Mesothelial cell of epicardium (in vitro differentiated cells): Measurements from ENCODE around the gene MDK. TPM values are rescaled to one million over a fixed set of nuclear protein-coding genes. Genes with fewer than 3 reads are reported as not detected.

Experiments used
- DNase-seq, 2 experiments: peaks; one replicate each; pipeline ENCODE4 v3.0.0; 2021; ENCODE audit warnings: low spot score in 2 of 2; ENCODE audit not compliant: unreplicated experiment in 2 of 2
- H3K27ac Mint-ChIP-seq: 2 replicates; pipeline ENCODE4 v1.8.0; 2021; ENCODE audit warnings: mixed read lengths
- H3K27me3 Mint-ChIP-seq: 2 replicates; pipeline ENCODE4 v1.8.0; 2021; ENCODE audit warnings: low read depth, mixed read lengths
- H3K36me3 Mint-ChIP-seq: 2 replicates; pipeline ENCODE4 v1.8.0; 2021; ENCODE audit warnings: mixed read lengths
- H3K4me1 Mint-ChIP-seq: 2 replicates; pipeline ENCODE4 v1.8.0; 2021; ENCODE audit warnings: mixed read lengths
- H3K4me3 Mint-ChIP-seq: 2 replicates; pipeline ENCODE4 v1.8.0; 2021; ENCODE audit warnings: mild to moderate bottlenecking, moderate library complexity, mixed read lengths
- H3K9me3 Mint-ChIP-seq: 2 replicates; pipeline ENCODE4 v1.8.0; 2021; ENCODE audit warnings: mixed read lengths
- CTCF ChIP-seq: fragments of 200-600 bp; sonication (generic); IDR thresholded peaks from one replicate; pipeline ENCODE4 v1.5.0; 2021; ENCODE audit warnings: antibody characterized with exemption; ENCODE audit not compliant: unreplicated experiment
- total RNA-seq: library from RNA; stranded (reverse); gene quantifications from 3 replicates; pipeline ENCODE4 v1.2.1, GENCODE V29; 2021

The MDK gene
- total RNA-seq, 1 donor from 2014 or later: 1,586 TPM

GRCh38 chr11:46338988-46339666 lies 42.3 kb upstream of the MDK start:
- H3K4me3 Mint-ChIP-seq: peak overlapping the region; percentile 39
- peaks cover 19% of the 10 kb centered on the region for H3K27me3 Mint-ChIP-seq
- H3K36me3 Mint-ChIP-seq: no peaks in the 10 kb centered on the region
- H3K9me3 Mint-ChIP-seq: no peaks in the 10 kb centered on the region
- no peak for TF ChIP-seq CTCF
- H3K4me1 Mint-ChIP-seq: peaks cover 36% of the 10 kb centered on the region
- DNase-seq: no peak
- peak overlapping the region; percentile 62 for H3K27ac Mint-ChIP-seq

- TF ChIP-seq CTCF: no peak
- H3K4me3 Mint-ChIP-seq: no peak overlapping the region
- peaks cover 38% of the 10 kb centered on the region for H3K4me1 Mint-ChIP-seq
- DNase-seq: no peak
- no peaks in the 10 kb centered on the region for H3K36me3 Mint-ChIP-seq
- H3K27me3 Mint-ChIP-seq: peaks cover 12% of the 10 kb centered on the region
- H3K9me3 Mint-ChIP-seq: no peaks in the 10 kb centered on the region
- no peak overlapping the region for H3K27ac Mint-ChIP-seq
Measured at GRCh38 chr11:46339816-46340215, 41.7 kb upstream of the MDK start.

- Mint-ChIP-seq H3K4me1 (peaks cover 49% of the 10 kb centered on the region), H3K36me3 (no peaks in the 10 kb centered on the region), H3K9me3 (no peaks in the 10 kb centered on the region), H3K27ac (no peak overlapping the region), H3K4me3 (no peak overlapping the region), H3K27me3 (peaks cover 2% of the 10 kb centered on the region)
- no peak for TF ChIP-seq CTCF
- no peak for DNase-seq
Measured at GRCh38 chr11:46341454-46341853, 40.0 kb upstream of the MDK start.

- Mint-ChIP-seq H3K9me3 (no peaks in the 10 kb centered on the region), H3K27me3 (no peaks in the 10 kb centered on the region), H3K27ac (peak overlapping the region; percentile 78), H3K36me3 (no peaks in the 10 kb centered on the region), H3K4me3 (no peak overlapping the region), H3K4me1 (peaks cover 55% of the 10 kb centered on the region)
- no peak for DNase-seq
- TF ChIP-seq CTCF: no peak
Measured at GRCh38 chr11:46342239-46342638, 39.2 kb upstream of the MDK start.

- Mint-ChIP-seq H3K27me3 (no peaks in the 10 kb centered on the region), H3K27ac (peak overlapping the region; percentile 18), H3K4me3 (no peak overlapping the region), H3K36me3 (no peaks in the 10 kb centered on the region), H3K4me1 (peaks cover 57% of the 10 kb centered on the region), H3K9me3 (no peaks in the 10 kb centered on the region)
- no peak for DNase-seq
- no peak for TF ChIP-seq CTCF
Measured at GRCh38 chr11:46343520-46343919, 37.9 kb upstream of the MDK start.
